Testis (tissue), 3 donors: ENCODE measurements around the gene ZNF518A. TPM values are rescaled to one million over a fixed set of nuclear protein-coding genes. Genes with fewer than 3 reads are reported as not detected.

Source experiments
- DNase-seq: peaks from one replicate; pipeline ENCODE4 v3.0.0-alpha.2; 2019
- H3K27ac ChIP-seq, 2 donors: fragments of 200-600 bp; sonication (generic); one replicate each; pipeline ENCODE4 v1.5.1; 2019
- H3K27me3 ChIP-seq: fragments of 200-600 bp; sonication (generic); one replicate; pipeline ENCODE4 v1.5.1; 2019
- H3K36me3 ChIP-seq: fragments of 200-600 bp; sonication (generic); one replicate; pipeline ENCODE4 v1.5.1; 2017; ENCODE audit warnings: low read depth; ENCODE audit errors: missing control alignments
- H3K4me1 ChIP-seq: fragments of 200-600 bp; sonication (generic); one replicate; pipeline ENCODE4 v1.5.1; 2019
- H3K4me3 ChIP-seq, 2 donors: fragments of 200-600 bp; sonication (generic); one replicate each; pipeline ENCODE4 v1.5.1; 2017 to 2019
- H3K9me3 ChIP-seq: fragments of 200-600 bp; sonication (generic); one replicate; pipeline ENCODE4 v1.5.1; 2017
- POLR2A ChIP-seq: fragments of 450-650 bp; IDR thresholded peaks from one replicate; pipeline ENCODE4 v1.6.1; 2017; ENCODE audit warnings: antibody characterized with exemption, mild to moderate bottlenecking, moderate library complexity
- whole genome bisulfite sequencing, 2 donors: methylation state at CpG; one replicate each; pipeline ENCODE4 v1.1.5; 2018; 5-methylcytosine and 5-hydroxymethylcytosine counted together
- intact Hi-C: fragments of 100-400 bp; cut with DNase I; formaldehyde crosslinking; loops from one replicate; pipeline ENCODE4 v1.15.1; 2023; ENCODE audit warnings: low total_unique reads
- polyA plus RNA-seq: library from polyadenylated mRNA; stranded (reverse); fragments of 350-450 nt; fragmentation: Illumina TruSeq; extraction: RNeasy Lipid Tissue Mini Kit (QIAGEN cat#74804); gene quantifications from one replicate; pipeline ENCODE4 v1.2.3, GENCODE V29; 2014; ENCODE audit warnings: low read depth, low replicate concordance; ENCODE audit not compliant: insufficient read depth
- total RNA-seq, 2 donors: library from RNA; depleted of rRNA; stranded (reverse); fragments of >200 nt; gene quantifications; one replicate each; pipeline ENCODE4 v1.2.3, GENCODE V29; 2016
- TF ChIP-seq, protein P1 (sequence below), 3 experiments: fragments of 450-650 bp in 2 of 3; fragments of 200-600 bp in 1 of 3; sonication (generic) in 1 of 3; IDR thresholded peaks; one replicate each; pipeline ENCODE4 v1.5.1; 2016 to 2019; ENCODE audit warnings: antibody characterized with exemption in 3 of 3, mild to moderate bottlenecking in 2 of 3, moderate library complexity in 1 of 3

Gene ZNF518A
- total and polyA plus RNA-seq, 3 donors from 2014 or later = 14.5 to 88.0 (median 81.3) TPM

DNA sequence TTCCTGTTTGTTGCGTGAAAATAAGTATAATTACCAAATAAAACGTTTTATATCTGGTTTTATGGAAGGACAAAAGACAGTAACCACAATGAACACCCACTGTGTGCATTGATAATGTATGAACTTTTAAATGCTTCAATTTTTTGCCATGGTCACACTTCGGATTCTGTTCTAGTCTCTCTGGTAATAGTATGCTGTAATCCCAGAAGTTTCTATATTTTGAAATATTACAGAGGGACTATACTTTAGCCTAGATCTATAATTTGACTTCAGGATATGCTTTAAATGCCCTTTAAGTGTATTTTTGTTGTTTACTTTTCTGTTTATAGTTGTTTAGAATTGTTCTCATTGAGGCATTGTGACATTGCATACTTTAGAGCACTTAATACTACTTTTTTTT is 1.5 kb downstream of the ZNF518A start:
- H3K27me3 ChIP-seq = no peaks in the 10 kb centered on the region
- intact Hi-C loops = no loop called here
- H3K36me3 ChIP-seq = no peaks in the 10 kb centered on the region
- H3K4me3 ChIP-seq = no peak overlapping the region
- DNase-seq = no peak
- 53 to 60% methylated on average over 3 of the region's 3 CpGs for WGBS, 2 donors
- TF ChIP-seq, protein P1, sequence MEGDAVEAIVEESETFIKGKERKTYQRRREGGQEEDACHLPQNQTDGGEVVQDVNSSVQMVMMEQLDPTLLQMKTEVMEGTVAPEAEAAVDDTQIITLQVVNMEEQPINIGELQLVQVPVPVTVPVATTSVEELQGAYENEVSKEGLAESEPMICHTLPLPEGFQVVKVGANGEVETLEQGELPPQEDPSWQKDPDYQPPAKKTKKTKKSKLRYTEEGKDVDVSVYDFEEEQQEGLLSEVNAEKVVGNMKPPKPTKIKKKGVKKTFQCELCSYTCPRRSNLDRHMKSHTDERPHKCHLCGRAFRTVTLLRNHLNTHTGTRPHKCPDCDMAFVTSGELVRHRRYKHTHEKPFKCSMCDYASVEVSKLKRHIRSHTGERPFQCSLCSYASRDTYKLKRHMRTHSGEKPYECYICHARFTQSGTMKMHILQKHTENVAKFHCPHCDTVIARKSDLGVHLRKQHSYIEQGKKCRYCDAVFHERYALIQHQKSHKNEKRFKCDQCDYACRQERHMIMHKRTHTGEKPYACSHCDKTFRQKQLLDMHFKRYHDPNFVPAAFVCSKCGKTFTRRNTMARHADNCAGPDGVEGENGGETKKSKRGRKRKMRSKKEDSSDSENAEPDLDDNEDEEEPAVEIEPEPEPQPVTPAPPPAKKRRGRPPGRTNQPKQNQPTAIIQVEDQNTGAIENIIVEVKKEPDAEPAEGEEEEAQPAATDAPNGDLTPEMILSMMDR (IDR thresholded peaks at IDR 0.05) = no peak
- no peak for TF ChIP-seq POLR2A
- H3K9me3 ChIP-seq = no peaks in the 10 kb centered on the region
- H3K27ac ChIP-seq = no peak overlapping the region
- H3K4me1 ChIP-seq = no peaks in the 10 kb centered on the region

DNA sequence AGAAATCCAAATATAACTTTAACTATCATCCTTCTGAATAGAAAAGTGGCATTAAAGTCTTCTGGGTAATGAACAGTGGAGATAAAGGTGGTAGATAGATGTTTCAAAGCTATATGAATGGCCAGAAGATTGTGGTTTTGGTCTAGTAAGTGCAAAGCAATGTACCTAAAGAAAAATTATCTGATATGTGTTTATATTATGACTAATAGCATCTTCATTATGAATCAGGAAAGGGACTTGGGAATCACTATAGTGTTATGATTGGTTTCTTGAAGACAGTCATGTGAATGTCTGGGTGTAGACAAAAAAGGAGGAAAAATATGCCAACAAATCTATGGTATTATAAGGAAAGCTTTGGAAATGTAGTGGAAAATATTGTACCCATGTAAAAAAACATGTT is 3.0 kb downstream of the ZNF518A start:
- no peaks in the 10 kb centered on the region for H3K36me3 ChIP-seq
- intact Hi-C loops = no loop called here
- TF ChIP-seq POLR2A = no peak
- TF ChIP-seq, protein P1 (IDR thresholded peaks at IDR 0.05) = no peak

DNA sequence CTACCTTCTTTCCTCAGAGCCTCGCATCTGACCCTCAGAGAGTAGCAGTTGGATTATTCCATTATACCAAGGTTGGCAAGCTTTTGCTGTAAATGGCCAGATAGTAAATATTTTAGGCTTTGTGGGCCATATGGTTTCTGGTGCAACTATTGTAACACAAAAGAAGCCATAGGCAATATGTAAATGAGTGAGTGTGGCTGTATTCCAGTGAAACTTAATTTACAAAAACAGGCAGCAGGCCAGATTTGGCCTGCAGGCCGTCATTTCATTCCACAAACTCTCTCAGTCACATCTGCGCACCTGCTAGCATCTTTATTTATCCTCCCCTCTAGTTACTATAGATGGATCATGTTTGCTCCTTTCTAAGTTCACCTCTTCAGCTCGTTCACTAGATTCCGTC is 6.7 kb downstream of the ZNF518A start:
- H3K36me3 ChIP-seq = no peaks in the 10 kb centered on the region
- WGBS, 2 donors = 90 to 94% methylated on average over 5 of the region's 5 CpGs
- H3K27ac ChIP-seq = no peak overlapping the region
- TF ChIP-seq, protein P1 (IDR thresholded peaks at IDR 0.05) = no peak
- TF ChIP-seq POLR2A = no peak
- no peaks in the 10 kb centered on the region for H3K4me1 ChIP-seq
- no peaks in the 10 kb centered on the region for H3K9me3 ChIP-seq
- intact Hi-C loops = no loop called here
- H3K4me3 ChIP-seq = no peak overlapping the region
- H3K27me3 ChIP-seq = no peaks in the 10 kb centered on the region
- no peak for DNase-seq

More for the DNA sequence above, 3.0 kb downstream of the ZNF518A start:
- Histone ChIP-seq H3K27me3 (no peaks in the 10 kb centered on the region), H3K27ac (no peak overlapping the region), H3K4me1 (no peaks in the 10 kb centered on the region), H3K4me3 (no peak overlapping the region), H3K9me3 (no peaks in the 10 kb centered on the region)
- no peak for DNase-seq

DNA sequence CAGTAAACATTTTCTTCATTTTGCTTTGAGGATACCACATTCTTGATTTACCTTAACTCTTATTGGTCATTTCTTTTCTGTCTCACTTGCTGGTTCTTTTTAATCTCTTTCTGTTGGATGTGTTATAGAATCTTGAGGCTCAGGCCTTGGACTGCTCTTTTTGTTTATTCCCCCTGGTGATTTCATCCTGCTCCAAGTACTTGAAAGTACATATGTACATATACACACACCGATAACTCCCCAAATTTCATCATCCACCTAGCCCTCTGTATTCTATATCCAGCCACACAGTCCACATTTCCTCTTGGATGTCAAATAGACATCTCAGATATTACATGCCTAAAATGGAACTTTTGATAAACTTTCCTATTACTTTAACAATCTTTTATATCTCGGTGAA is 7.5 kb downstream of the ZNF518A start:
- intact Hi-C loops = no loop called here
- H3K4me3 ChIP-seq = no peak overlapping the region
- no peaks in the 10 kb centered on the region for H3K9me3 ChIP-seq
- TF ChIP-seq, protein P1 (IDR thresholded peaks at IDR 0.05) = no peak
- TF ChIP-seq POLR2A = no peak
- H3K4me1 ChIP-seq = no peaks in the 10 kb centered on the region
- DNase-seq = no peak
- no peaks in the 10 kb centered on the region for H3K36me3 ChIP-seq
- no peaks in the 10 kb centered on the region for H3K27me3 ChIP-seq
- no peak overlapping the region for H3K27ac ChIP-seq
- WGBS, 2 donors = 91 to 96% methylated on average over 2 of the region's 2 CpGs

DNA sequence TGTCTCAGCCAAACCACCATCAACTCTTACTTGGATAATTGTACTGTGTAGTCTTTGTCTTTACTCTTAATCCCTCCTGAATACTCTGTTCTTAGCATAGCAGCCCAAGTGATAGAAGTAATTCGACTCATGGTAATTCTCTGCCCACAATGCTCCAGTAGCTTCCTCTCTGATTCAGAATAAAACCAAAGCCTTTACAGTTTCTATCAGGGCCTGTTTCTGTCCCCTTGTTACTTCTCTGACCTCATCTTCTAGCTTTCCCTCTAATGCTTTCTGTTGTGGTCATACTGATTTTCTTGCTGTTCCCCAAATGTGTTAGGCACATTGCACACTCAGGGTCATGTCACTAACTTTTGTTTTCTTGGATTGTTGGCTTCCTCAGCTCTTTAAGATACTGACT is 8.0 kb downstream of the ZNF518A start:
- 89 to 93% methylated on average over 1 of the region's 1 CpG for WGBS, 2 donors
- Histone ChIP-seq H3K36me3 (no peaks in the 10 kb centered on the region), H3K4me3 (no peak overlapping the region)

More for the DNA sequence above, 8.0 kb downstream of the ZNF518A start:
- H3K9me3 ChIP-seq = no peaks in the 10 kb centered on the region
- no peak overlapping the region for H3K27ac ChIP-seq
- no peaks in the 10 kb centered on the region for H3K4me1 ChIP-seq
- DNase-seq = no peak
- intact Hi-C loops = no loop called here
- H3K27me3 ChIP-seq = no peaks in the 10 kb centered on the region
- no peak for TF ChIP-seq POLR2A
- TF ChIP-seq, protein P1 (IDR thresholded peaks at IDR 0.05) = no peak
